Measurements from ENCODE around the gene FER.

- TF ChIP-seq CTCF (conservative IDR thresholded peaks at IDR 0.05) (no peak), EZH2 (IDR thresholded peaks at IDR 0.05; ENCODE audit: low read depth) (no peak)
These were observed 290.6 kb downstream of the FER start for GRCh38 chr5:109038209-109038840.
